Measurements from ENCODE around the gene GSX1. TPM values are rescaled to one million over a fixed set of nuclear protein-coding genes. Genes with fewer than 3 reads are reported as not detected.
A peak's percentile ranks its signal among the peaks of the same experiment; 100 is the strongest.

The GSX1 gene
- total RNA-seq, 4 donors from 2014 or later: not detected

GRCh38 chr13:27791146-27791900, 960 bp upstream of the GSX1 start:
- H3K9me3 ChIP-seq: no peaks in the 10 kb centered on the region
- H3K27me3 ChIP-seq: peaks cover 8 to 99% (median 75%) of the 10 kb centered on the region in 4 donors
- H3K27ac ChIP-seq (replicated peaks in 1 of 4): no peak overlapping the region
- peaks cover 34 to 61% (median 43%) of the 10 kb centered on the region in 4 donors for H3K4me1 ChIP-seq
- intact Hi-C loops (cut with DNase I): no loop called here
- no peak for DNase-seq (ENCODE audit: extremely low spot score)
- TF ChIP-seq POLR2A (IDR thresholded peaks at IDR 0.05; ENCODE audit: low read depth): no peak
- TF ChIP-seq CTCF (IDR thresholded peaks at IDR 0.05): no peak
- TF ChIP-seq POLR2AphosphoS5 (IDR thresholded peaks at IDR 0.05): no peak
- no peak for TF ChIP-seq EP300 (IDR thresholded peaks at IDR 0.05)
- peak overlapping the region; percentile 36 to 53 (median 43) for H3K4me3 ChIP-seq
- 8% methylated on average over 29 of the region's 36 CpGs for WGBS
- no peaks in the 10 kb centered on the region for H3K36me3 ChIP-seq

- 16% methylated on average over 22 of the region's 22 CpGs for WGBS
- H3K27me3 ChIP-seq: peaks cover 8 to 100% (median 80%) of the 10 kb centered on the region in 4 donors
- no peak for DNase-seq (ENCODE audit: extremely low spot score)
- no peaks in the 10 kb centered on the region for H3K9me3 ChIP-seq
- TF ChIP-seq POLR2A (IDR thresholded peaks at IDR 0.05; ENCODE audit: low read depth) (no peak), EP300 (IDR thresholded peaks at IDR 0.05) (no peak), CTCF (IDR thresholded peaks at IDR 0.05) (no peak), POLR2AphosphoS5 (IDR thresholded peaks at IDR 0.05) (no peak)
- no peaks in the 10 kb centered on the region for H3K36me3 ChIP-seq
- H3K4me1 ChIP-seq: peaks cover 34 to 66% (median 43%) of the 10 kb centered on the region in 4 donors
- H3K27ac ChIP-seq (replicated peaks in 1 of 4): no peak overlapping the region
- intact Hi-C loops (cut with DNase I): no loop called here
- peak overlapping the region in 2 of 4 donors; percentile 41 to 45 for H3K4me3 ChIP-seq
Measured at GRCh38 chr13:27791901-27792392, 336 bp upstream of the GSX1 start.

- no peak for DNase-seq (ENCODE audit: extremely low spot score)
- peaks cover 8 to 100% (median 89%) of the 10 kb centered on the region in 4 donors for H3K27me3 ChIP-seq
- intact Hi-C loops (cut with DNase I): no loop called here
- no peak overlapping the region for H3K4me3 ChIP-seq
- no peaks in the 10 kb centered on the region for H3K36me3 ChIP-seq
- 7% methylated on average over 25 of the region's 63 CpGs for WGBS
- H3K27ac ChIP-seq (replicated peaks in 1 of 4): no peak overlapping the region
- H3K9me3 ChIP-seq: no peaks in the 10 kb centered on the region
- peaks cover 38 to 72% (median 46%) of the 10 kb centered on the region in 4 donors for H3K4me1 ChIP-seq
- TF ChIP-seq CTCF (IDR thresholded peaks at IDR 0.05) (no peak), POLR2A (IDR thresholded peaks at IDR 0.05; ENCODE audit: low read depth) (no peak), POLR2AphosphoS5 (IDR thresholded peaks at IDR 0.05) (no peak), EP300 (IDR thresholded peaks at IDR 0.05) (no peak)
Measured at GRCh38 chr13:27793507-27794367, 1.5 kb downstream of the GSX1 start.

GRCh38 chr13:27794368-27794691, 2.0 kb downstream of the GSX1 start:
- Histone ChIP-seq H3K36me3 (no peaks in the 10 kb centered on the region), H3K4me1 (peaks cover 37 to 70% (median 45%) of the 10 kb centered on the region in 4 donors), H3K9me3 (no peaks in the 10 kb centered on the region), H3K27me3 (peaks cover 8 to 100% (median 85%) of the 10 kb centered on the region in 4 donors), H3K27ac (replicated peaks in 1 of 4) (no peak overlapping the region), H3K4me3 (no peak overlapping the region)
- DNase-seq (ENCODE audit: extremely low spot score): no peak
- intact Hi-C loops (cut with DNase I): no loop called here
- no peak for TF ChIP-seq POLR2A (IDR thresholded peaks at IDR 0.05; ENCODE audit: low read depth)
- no peak for TF ChIP-seq CTCF (IDR thresholded peaks at IDR 0.05)
- TF ChIP-seq POLR2AphosphoS5 (IDR thresholded peaks at IDR 0.05): no peak
- TF ChIP-seq EP300 (IDR thresholded peaks at IDR 0.05): no peak
- 5% methylated on average over 11 of the region's 11 CpGs for whole genome bisulfite sequencing

Data from esophagus muscularis mucosa (tissue), 4 donors.